HepG2 (cell line): Measurements from ENCODE around the gene ATOH8. TPM values are rescaled to one million over a fixed set of nuclear protein-coding genes. Genes with fewer than 3 reads are reported as not detected.
A peak's percentile ranks its signal among the peaks of the same experiment; 100 is the strongest.

Source experiments
- ATAC-seq: fragments of 200-7000 bp; cut with Tn5 transposase; 3 replicates; pipeline ENCODE4 v1.9.1; 2020; ENCODE audit warnings: mild to moderate bottlenecking, moderate library complexity
- BruUV-seq: library from RNA; stranded (reverse); fragments of 400-500 nt; replicated peaks from 2 replicates; lab custom pipeline; 2021; lab: Mats Ljungman, UMichigan
- CTCF ChIA-PET: fragments of 300-600 bp; formaldehyde crosslinking; extraction: SDS; loops from one replicate; lab custom pipeline; 2021; ENCODE audit warnings: low total read pairs, inconsistent platforms, low intra/inter-chr PET ratio; lab: Yijun Ruan, JAX
- POLR2A ChIA-PET: fragments of 350-600 bp; sonication (Branson Sonifier 250); formaldehyde crosslinking; loops from one replicate; lab custom pipeline; 2020; ENCODE audit warnings: antibody characterized with exemption, inconsistent platforms; lab: Yijun Ruan, JAX
- DNase-seq: peaks from one replicate; pipeline ENCODE4 v3.0.0-alpha.2; 2015; ENCODE audit warnings: low spot score
- FAIRE-seq: peaks from 3 replicates; lab custom pipeline; 2011; peaks lifted over from hg19 to GRCh38; lab: Jason Lieb, UNC
- H2AFZ ChIP-seq: one replicate; pipeline ENCODE4 v1.6.1; 2011; ENCODE audit warnings: low read length, inconsistent platforms
- H3K27ac ChIP-seq: fragments of 300-600 bp; 3 replicates; pipeline ENCODE4 v1.8.0; 2011; ENCODE audit warnings: mixed run types, mild to moderate bottlenecking, mixed read lengths, low read length, inconsistent platforms; ENCODE audit not compliant: insufficient read depth; ENCODE audit errors: extremely low read length
- H3K27me3 ChIP-seq, 2 experiments: fragments of 200-600 bp in 1 of 2; 2 replicates in 1 of 2; 3 replicates in 1 of 2; pipeline versions ENCODE4 v1.6.0 to v1.8.0; 2011; ENCODE audit warnings: low read length in 2 of 2, mild to moderate bottlenecking in 2 of 2, moderate library complexity in 2 of 2, inconsistent platforms in 1 of 2; ENCODE audit not compliant: insufficient read depth in 2 of 2, control insufficient read depth in 1 of 2
- H3K36me3 ChIP-seq, 2 experiments: fragments of 200-600 bp in 1 of 2; replicated peaks in 1 of 2; 2 replicates in 1 of 2; 3 replicates in 1 of 2; pipeline versions ENCODE4 v1.5.1 to v1.8.0; 2011; ENCODE audit warnings: low read length in 2 of 2, inconsistent platforms in 1 of 2; ENCODE audit not compliant: insufficient read depth in 2 of 2, control insufficient read depth in 1 of 2
- H3K4me1 ChIP-seq: 2 replicates; pipeline ENCODE4 v1.5.1; 2012; ENCODE audit warnings: low read length, inconsistent platforms; ENCODE audit not compliant: insufficient read depth
- H3K4me2 ChIP-seq: 2 replicates; pipeline ENCODE4 v1.6.0; 2011; ENCODE audit warnings: low read depth, low read length, inconsistent platforms
- H3K4me3 ChIP-seq, 3 experiments: fragments of 200-600 bp in 1 of 3; sonication (generic), shearing (Covaris generic) in 1 of 3; replicated peaks in 1 of 3; 2 replicates each; pipeline ENCODE4 v1.5.1; 2011 to 2016; ENCODE audit warnings: low read length in 3 of 3, inconsistent platforms in 2 of 3, low read depth in 2 of 3, mild to moderate bottlenecking in 2 of 3, control low read depth in 1 of 3, mixed read lengths in 1 of 3; ENCODE audit not compliant: insufficient read depth in 1 of 3
- H3K79me2 ChIP-seq: one replicate; pipeline ENCODE4 v1.6.1; 2011; ENCODE audit warnings: low read length, inconsistent platforms; ENCODE audit not compliant: insufficient read depth
- H3K9ac ChIP-seq: 2 replicates; pipeline ENCODE4 v1.6.0; 2011; ENCODE audit warnings: mild to moderate bottlenecking, low read depth, low read length, inconsistent platforms; ENCODE audit not compliant: insufficient read depth
- H3K9me3 ChIP-seq: 2 replicates; pipeline ENCODE4 v1.5.1; 2012; ENCODE audit warnings: mild to moderate bottlenecking, low read length
- H4K20me1 ChIP-seq: 2 replicates; pipeline ENCODE4 v1.6.0; 2011; ENCODE audit warnings: inconsistent platforms, mild to moderate bottlenecking, low read length, moderate library complexity; ENCODE audit not compliant: insufficient read depth
- HNF4A ChIP-seq: sonication (generic); formaldehyde crosslinking; IDR thresholded peaks from 2 replicates; pipeline ENCODE4 v1.4.0; 2020; ENCODE audit warnings: missing genetic modification reagents
- HNRNPL ChIP-seq: fragments of 200-400 bp; formaldehyde crosslinking; IDR thresholded peaks from 2 replicates; pipeline ENCODE4 v1.6.1; 2017; ENCODE audit warnings: mild to moderate bottlenecking, low read depth, low read length
- NCOA1 ChIP-seq: sonication (generic); formaldehyde crosslinking; IDR thresholded peaks from 2 replicates; pipeline ENCODE4 v1.9.0; 2021; ENCODE audit warnings: missing genetic modification reagents
- RNF219 ChIP-seq: sonication (generic); formaldehyde crosslinking; IDR thresholded peaks from 2 replicates; pipeline ENCODE4 v1.5.0; 2020; ENCODE audit warnings: mild to moderate bottlenecking, missing genetic modification reagents
- SALL1 ChIP-seq: sonication (generic); formaldehyde crosslinking; IDR thresholded peaks from 2 replicates; pipeline ENCODE4 v1.8.0; 2022; ENCODE audit warnings: mild to moderate bottlenecking, missing genetic modification reagents
- ZNF12 ChIP-seq: sonication (generic); formaldehyde crosslinking; IDR thresholded peaks from 2 replicates; pipeline ENCODE4 v1.5.0; 2020; ENCODE audit warnings: missing genetic modification reagents
- ZNF17 ChIP-seq: sonication (generic); formaldehyde crosslinking; IDR thresholded peaks from 2 replicates; pipeline ENCODE4 v1.5.0; 2020; ENCODE audit warnings: mild to moderate bottlenecking, missing genetic modification reagents
- ZNF878 ChIP-seq: sonication (generic); formaldehyde crosslinking; IDR thresholded peaks from 2 replicates; pipeline ENCODE4 v1.8.1; 2023; ENCODE audit warnings: mild to moderate bottlenecking, missing genetic modification reagents, moderate library complexity
- WGBS: methylation state at CpG from one replicate; pipeline ENCODE4 v1.1.6; 2017; ENCODE audit warnings: low lambda C conversion rate; 5-methylcytosine and 5-hydroxymethylcytosine counted together
- in situ Hi-C: cut with HindIII; loops from 2 replicates; pipeline ENCODE4 v1.10.0; 2017; ENCODE audit warnings: low pct_unique_long_range_greater_than_20kb; ENCODE audit not compliant: extremely low pct_ligation_motif_present
- intact Hi-C: fragments of 100-400 bp; cut with micrococcal nuclease; formaldehyde crosslinking; loops from one replicate; pipeline ENCODE4 v1.10.0; 2022; ENCODE audit not compliant: unreplicated experiment
- polyA plus RNA-seq, 8 experiments: library from polyadenylated mRNA; depleted of rRNA in 3 of 8; stranded (reverse) in 7 of 8; unstranded in 1 of 8; fragments of >200 nt; fragmentation: Illumina TruSeq in 4 of 8; extraction: Trizol in 4 of 8; gene quantifications; 2 replicates each; pipeline versions ENCODE4 v1.2.1 to v1.2.3, GENCODE V29; 2011 to 2016; ENCODE audit warnings: low read depth in 4 of 8, missing spikeins in 1 of 8, mixed read lengths in 1 of 8; ENCODE audit not compliant: insufficient read depth in 1 of 8
- total RNA-seq, 5 experiments: library from RNA; depleted of rRNA; stranded (reverse); fragments of >200 nt; fragmentation: Illumina TruSeq; extraction: Trizol; gene quantifications; 2 replicates each; pipeline ENCODE4 v1.2.3, GENCODE V29; 2016; ENCODE audit warnings: low read depth in 1 of 5
- TF ChIP-seq, protein P1 (sequence below): IDR thresholded peaks from 2 replicates; pipeline ENCODE4 v1.6.1; 2016; ENCODE audit warnings: missing biosample characterization, missing genetic modification reagents, low read depth
- TF ChIP-seq, protein P2 (sequence below): sonication (generic); formaldehyde crosslinking; IDR thresholded peaks from 2 replicates; pipeline ENCODE4 v1.4.0; 2020; ENCODE audit warnings: missing genetic modification reagents

Gene ATOH8
- total and polyA plus RNA-seq, 2 of the 13 experiments (the other 11 are each of a cell fraction or from before 2014, with no cell fraction given): 0.13 to 0.61 TPM

- no peaks in the 10 kb centered on the region for H3K79me2 ChIP-seq
- H3K4me1 ChIP-seq: peaks cover 30% of the 10 kb centered on the region
- in situ Hi-C loops: no loop called here
- FAIRE-seq: no peak
- DNase-seq: no peak
- no peak overlapping the region for H3K4me2 ChIP-seq
- H3K9ac ChIP-seq: no peak overlapping the region
- H3K27ac ChIP-seq: no peak overlapping the region
- H3K27me3 ChIP-seq: no peaks in the 10 kb centered on the region
- TF ChIP-seq, protein P1, sequence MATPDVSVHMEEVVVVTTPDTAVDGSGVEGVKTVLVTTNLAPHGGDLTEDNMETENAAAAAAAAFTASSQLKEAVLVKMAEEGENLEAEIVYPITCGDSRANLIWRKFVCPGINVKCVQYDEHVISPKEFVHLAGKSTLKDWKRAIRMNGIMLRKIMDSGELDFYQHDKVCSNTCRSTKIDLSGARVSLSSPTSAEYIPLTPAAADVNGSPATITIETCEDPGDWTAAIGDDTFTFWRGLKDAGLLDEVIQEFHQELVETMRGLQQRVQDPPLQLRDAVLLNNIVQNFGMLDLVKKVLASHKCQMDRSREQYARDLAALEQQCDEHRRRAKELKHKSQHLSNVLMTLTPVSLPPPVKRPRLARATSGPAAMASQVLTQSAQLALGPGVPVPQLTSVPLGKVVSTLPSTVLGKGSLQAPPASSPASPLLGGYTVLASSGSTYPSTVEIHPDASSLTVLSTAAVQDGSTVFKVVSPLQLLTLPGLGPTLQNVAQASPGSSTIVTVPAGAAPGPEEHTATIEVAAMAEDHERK (CRISPR knock-in tag): no peak
- TF ChIP-seq, all 625 proteins: peak for 0
- H4K20me1 ChIP-seq: no peaks in the 10 kb centered on the region
- H3K4me3 ChIP-seq: no peak overlapping the region
- ChIA-PET POLR2A (no interaction called here), CTCF (no interaction called here)
- H2AFZ ChIP-seq: no peak overlapping the region
- intact Hi-C loops: no loop called here
- WGBS: 82% methylated on average over 23 of the region's 25 CpGs
- no TSS peak for BruUV-seq
- no peaks in the 10 kb centered on the region for H3K9me3 ChIP-seq
- ATAC-seq: peak; percentile 13; the same call in 2 of the 3 replicates
- H3K36me3 ChIP-seq: no peaks in the 10 kb centered on the region
Observed at GRCh38 chr2:85785027-85785822, 31.4 kb downstream of the ATOH8 start.

- BruUV-seq: no TSS peak
- no peak for TF ChIP-seq ZNF17 (CRISPR knock-in tag)
- TF ChIP-seq RNF219 (CRISPR knock-in tag): no peak
- TF ChIP-seq HNF4A (CRISPR knock-in tag): peak; percentile 41; the same call in 1 of the 2 replicates
- TF ChIP-seq, protein P2, sequence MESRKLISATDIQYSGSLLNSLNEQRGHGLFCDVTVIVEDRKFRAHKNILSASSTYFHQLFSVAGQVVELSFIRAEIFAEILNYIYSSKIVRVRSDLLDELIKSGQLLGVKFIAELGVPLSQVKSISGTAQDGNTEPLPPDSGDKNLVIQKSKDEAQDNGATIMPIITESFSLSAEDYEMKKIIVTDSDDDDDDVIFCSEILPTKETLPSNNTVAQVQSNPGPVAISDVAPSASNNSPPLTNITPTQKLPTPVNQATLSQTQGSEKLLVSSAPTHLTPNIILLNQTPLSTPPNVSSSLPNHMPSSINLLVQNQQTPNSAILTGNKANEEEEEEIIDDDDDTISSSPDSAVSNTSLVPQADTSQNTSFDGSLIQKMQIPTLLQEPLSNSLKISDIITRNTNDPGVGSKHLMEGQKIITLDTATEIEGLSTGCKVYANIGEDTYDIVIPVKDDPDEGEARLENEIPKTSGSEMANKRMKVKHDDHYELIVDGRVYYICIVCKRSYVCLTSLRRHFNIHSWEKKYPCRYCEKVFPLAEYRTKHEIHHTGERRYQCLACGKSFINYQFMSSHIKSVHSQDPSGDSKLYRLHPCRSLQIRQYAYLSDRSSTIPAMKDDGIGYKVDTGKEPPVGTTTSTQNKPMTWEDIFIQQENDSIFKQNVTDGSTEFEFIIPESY: 0 out of 2 replicates have a peak, but pooled peaks have one; percentile 22
- TF ChIP-seq NCOA1 (CRISPR knock-in tag): no peak
- TF ChIP-seq HNRNPL: no peak
- no peak for TF ChIP-seq SALL1 (CRISPR knock-in tag)
- no peak for TF ChIP-seq ZNF878 (CRISPR knock-in tag)
- TF ChIP-seq ZNF12 (CRISPR knock-in tag): no peak
Observed at GRCh38 chr2:85785871-85786270, 32.1 kb downstream of the ATOH8 start.

More at GRCh38 chr2:85785871-85786270, 32.1 kb downstream of the ATOH8 start:
- no peak for DNase-seq
- Histone ChIP-seq H3K79me2 (no peaks in the 10 kb centered on the region), H3K27ac (no peak overlapping the region), H3K4me3 (no peak overlapping the region), H3K27me3 (no peaks in the 10 kb centered on the region), H3K36me3 (no peaks in the 10 kb centered on the region), H3K9me3 (no peaks in the 10 kb centered on the region), H3K9ac (no peak overlapping the region), H4K20me1 (no peaks in the 10 kb centered on the region), H3K4me1 (peaks cover 32% of the 10 kb centered on the region), H3K4me2 (no peak overlapping the region), H2AFZ (no peak overlapping the region)
- CTCF ChIA-PET: no interaction called here
- intact Hi-C loops: no loop called here
- in situ Hi-C loops: no loop called here
- POLR2A ChIA-PET: no interaction called here
- no peak for FAIRE-seq
- peak; percentile 43 for ATAC-seq
- WGBS: 44% methylated on average over 4 of the region's 4 CpGs
